ENCODE measurements around the gene C1orf174. TPM values are rescaled to one million over a fixed set of nuclear protein-coding genes. Genes with fewer than 3 reads are reported as not detected.

C1orf174 gene
- total and polyA plus RNA-seq, 2 experiments from 2014 or later, result 20.7 to 23.6 TPM

- TF ChIP-seq EZH2 (IDR thresholded peaks at IDR 0.05; ENCODE audit: borderline replicate concordance) (no peak), EZH2phosphoT487 (IDR thresholded peaks at IDR 0.05; ENCODE audit: low read depth, severe bottlenecking, unreplicated experiment) (no peak)
- TF ChIP-seq, protein P1, sequence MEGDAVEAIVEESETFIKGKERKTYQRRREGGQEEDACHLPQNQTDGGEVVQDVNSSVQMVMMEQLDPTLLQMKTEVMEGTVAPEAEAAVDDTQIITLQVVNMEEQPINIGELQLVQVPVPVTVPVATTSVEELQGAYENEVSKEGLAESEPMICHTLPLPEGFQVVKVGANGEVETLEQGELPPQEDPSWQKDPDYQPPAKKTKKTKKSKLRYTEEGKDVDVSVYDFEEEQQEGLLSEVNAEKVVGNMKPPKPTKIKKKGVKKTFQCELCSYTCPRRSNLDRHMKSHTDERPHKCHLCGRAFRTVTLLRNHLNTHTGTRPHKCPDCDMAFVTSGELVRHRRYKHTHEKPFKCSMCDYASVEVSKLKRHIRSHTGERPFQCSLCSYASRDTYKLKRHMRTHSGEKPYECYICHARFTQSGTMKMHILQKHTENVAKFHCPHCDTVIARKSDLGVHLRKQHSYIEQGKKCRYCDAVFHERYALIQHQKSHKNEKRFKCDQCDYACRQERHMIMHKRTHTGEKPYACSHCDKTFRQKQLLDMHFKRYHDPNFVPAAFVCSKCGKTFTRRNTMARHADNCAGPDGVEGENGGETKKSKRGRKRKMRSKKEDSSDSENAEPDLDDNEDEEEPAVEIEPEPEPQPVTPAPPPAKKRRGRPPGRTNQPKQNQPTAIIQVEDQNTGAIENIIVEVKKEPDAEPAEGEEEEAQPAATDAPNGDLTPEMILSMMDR (IDR thresholded peaks at IDR 0.05; ENCODE audit: poor library complexity), result no peak
- H3K27ac ChIP-seq, result no peak overlapping the region
Measured at GRCh38 chr1:3891329-3891865, 8.7 kb downstream of the C1orf174 start.

GRCh38 chr1:3890389-3891328, 9.4 kb downstream of the C1orf174 start:
- Histone ChIP-seq H3K27ac (no peak overlapping the region), H3K9me2 (replicated peaks; ENCODE audit: insufficient read depth) (no peaks in the 10 kb centered on the region), H3K79me2 (peaks cover 29% of the 10 kb centered on the region), H2AFZ (no peak overlapping the region), H3K27me3 (no peaks in the 10 kb centered on the region), H3K36me3 (replicated peaks; ENCODE audit: insufficient read depth, low read depth) (no peaks in the 10 kb centered on the region), H3K4me2 (no peak overlapping the region), H3K9me3 (ENCODE audit: low read depth) (no peaks in the 10 kb centered on the region), H3K4me3 (no peak overlapping the region), H3K4me1 (ENCODE audit: insufficient read depth) (no peaks in the 10 kb centered on the region), H4K20me1 (ENCODE audit: insufficient read depth, poor library complexity, severe bottlenecking) (peaks cover 2% of the 10 kb centered on the region)
- TF ChIP-seq EZH2 (IDR thresholded peaks at IDR 0.05; ENCODE audit: borderline replicate concordance), result no peak
- TF ChIP-seq, protein P1 (IDR thresholded peaks at IDR 0.05; ENCODE audit: poor library complexity), result no peak
- no peak for TF ChIP-seq EZH2phosphoT487 (IDR thresholded peaks at IDR 0.05; ENCODE audit: low read depth, severe bottlenecking, unreplicated experiment)
- no peak for DNase-seq (ENCODE audit: low spot score)
- WGBS (ENCODE audit: low lambda C conversion rate, missing lambda C conversion rate), result 94% methylated on average over 26 of the region's 26 CpGs

More at GRCh38 chr1:3891329-3891865, 8.7 kb downstream of the C1orf174 start:
- Histone ChIP-seq H3K4me3 (no peak overlapping the region), H3K4me1 (ENCODE audit: insufficient read depth) (no peaks in the 10 kb centered on the region), H4K20me1 (ENCODE audit: insufficient read depth, poor library complexity, severe bottlenecking) (peaks cover 2% of the 10 kb centered on the region), H3K9me3 (ENCODE audit: low read depth) (no peaks in the 10 kb centered on the region), H3K4me2 (no peak overlapping the region), H2AFZ (no peak overlapping the region), H3K36me3 (replicated peaks; ENCODE audit: insufficient read depth, low read depth) (no peaks in the 10 kb centered on the region), H3K27me3 (no peaks in the 10 kb centered on the region), H3K9me2 (replicated peaks; ENCODE audit: insufficient read depth) (no peaks in the 10 kb centered on the region), H3K79me2 (peaks cover 36% of the 10 kb centered on the region)
- WGBS (ENCODE audit: low lambda C conversion rate, missing lambda C conversion rate), result 98% methylated on average over 17 of the region's 17 CpGs
- no peak for DNase-seq (ENCODE audit: low spot score)

- H3K4me2 ChIP-seq, result no peak overlapping the region
- H4K20me1 ChIP-seq (ENCODE audit: insufficient read depth, poor library complexity, severe bottlenecking), result peaks cover 2% of the 10 kb centered on the region
- no peaks in the 10 kb centered on the region for H3K27me3 ChIP-seq
- H3K4me3 ChIP-seq, result no peak overlapping the region
- WGBS (ENCODE audit: low lambda C conversion rate, missing lambda C conversion rate), result 99% methylated on average over 14 of the region's 14 CpGs
- no peak for TF ChIP-seq EZH2phosphoT487 (IDR thresholded peaks at IDR 0.05; ENCODE audit: low read depth, severe bottlenecking, unreplicated experiment)
- no peak for TF ChIP-seq EZH2 (IDR thresholded peaks at IDR 0.05; ENCODE audit: borderline replicate concordance)
- TF ChIP-seq, protein P1 (IDR thresholded peaks at IDR 0.05; ENCODE audit: poor library complexity), result no peak
- no peaks in the 10 kb centered on the region for H3K4me1 ChIP-seq (ENCODE audit: insufficient read depth)
- peaks cover 22% of the 10 kb centered on the region for H3K79me2 ChIP-seq
- no peaks in the 10 kb centered on the region for H3K9me2 ChIP-seq (replicated peaks; ENCODE audit: insufficient read depth)
- H3K9me3 ChIP-seq (ENCODE audit: low read depth), result no peaks in the 10 kb centered on the region
- DNase-seq (ENCODE audit: low spot score), result no peak
- H3K36me3 ChIP-seq (replicated peaks; ENCODE audit: insufficient read depth, low read depth), result no peaks in the 10 kb centered on the region
- no peak overlapping the region for H2AFZ ChIP-seq
- no peak overlapping the region for H3K27ac ChIP-seq
Measured at GRCh38 chr1:3889936-3890335, 10.1 kb downstream of the C1orf174 start.

Data from hepatocyte (in vitro differentiated cells).